Testis (tissue), 3 donors: Measurements from ENCODE around the gene MB21D2. TPM values are rescaled to one million over a fixed set of nuclear protein-coding genes. Genes with fewer than 3 reads are reported as not detected.

ENCODE experiments used
- DNase-seq: peaks from one replicate; pipeline ENCODE4 v3.0.0-alpha.2; 2019
- H3K27ac ChIP-seq, 2 donors: fragments of 200-600 bp; sonication (generic); one replicate each; pipeline ENCODE4 v1.5.1; 2019
- H3K27me3 ChIP-seq: fragments of 200-600 bp; sonication (generic); one replicate; pipeline ENCODE4 v1.5.1; 2019
- H3K36me3 ChIP-seq: fragments of 200-600 bp; sonication (generic); one replicate; pipeline ENCODE4 v1.5.1; 2017; ENCODE audit warnings: low read depth; ENCODE audit errors: missing control alignments
- H3K4me1 ChIP-seq: fragments of 200-600 bp; sonication (generic); one replicate; pipeline ENCODE4 v1.5.1; 2019
- H3K4me3 ChIP-seq, 2 donors: fragments of 200-600 bp; sonication (generic); one replicate each; pipeline ENCODE4 v1.5.1; 2017 to 2019
- H3K9me3 ChIP-seq: fragments of 200-600 bp; sonication (generic); one replicate; pipeline ENCODE4 v1.5.1; 2017
- CTCF ChIP-seq, 3 experiments: fragments of 450-650 bp in 2 of 3; fragments of 200-600 bp in 1 of 3; sonication (generic) in 1 of 3; IDR thresholded peaks; one replicate each; pipeline ENCODE4 v1.5.1; 2016 to 2019; ENCODE audit warnings: antibody characterized with exemption in 3 of 3, mild to moderate bottlenecking in 2 of 3, moderate library complexity in 1 of 3
- POLR2A ChIP-seq: fragments of 450-650 bp; IDR thresholded peaks from one replicate; pipeline ENCODE4 v1.6.1; 2017; ENCODE audit warnings: antibody characterized with exemption, mild to moderate bottlenecking, moderate library complexity
- WGBS, 2 donors: methylation state at CpG; one replicate each; pipeline ENCODE4 v1.1.5; 2018; 5-methylcytosine and 5-hydroxymethylcytosine counted together
- intact Hi-C: fragments of 100-400 bp; cut with DNase I; formaldehyde crosslinking; loops from one replicate; pipeline ENCODE4 v1.15.1; 2023; ENCODE audit warnings: low total_unique reads
- polyA plus RNA-seq: library from polyadenylated mRNA; stranded (reverse); fragments of 350-450 nt; fragmentation: Illumina TruSeq; extraction: RNeasy Lipid Tissue Mini Kit (QIAGEN cat#74804); gene quantifications from one replicate; pipeline ENCODE4 v1.2.3, GENCODE V29; 2014; ENCODE audit warnings: low read depth, low replicate concordance; ENCODE audit not compliant: insufficient read depth
- total RNA-seq, 2 donors: library from RNA; depleted of rRNA; stranded (reverse); fragments of >200 nt; gene quantifications; one replicate each; pipeline ENCODE4 v1.2.3, GENCODE V29; 2016

Gene MB21D2
- total and polyA plus RNA-seq, 3 donors from 2014 or later, result 13.4 to 29.2 (median 23.9) TPM

GRCh38 chr3:192821161-192821560 is 96.5 kb downstream of the MB21D2 start:
- Histone ChIP-seq H3K4me3 (no peak overlapping the region), H3K9me3 (no peaks in the 10 kb centered on the region), H3K4me1 (peaks cover 10% of the 10 kb centered on the region), H3K36me3 (no peaks in the 10 kb centered on the region), H3K27ac (no peak overlapping the region), H3K27me3 (no peaks in the 10 kb centered on the region)
- intact Hi-C loops, result no loop called here
- no peak for DNase-seq
- TF ChIP-seq POLR2A (no peak), CTCF (IDR thresholded peaks at IDR 0.05) (no peak)
- WGBS, 2 donors, result 95 to 98% methylated on average over 2 of the region's 2 CpGs

DNA sequence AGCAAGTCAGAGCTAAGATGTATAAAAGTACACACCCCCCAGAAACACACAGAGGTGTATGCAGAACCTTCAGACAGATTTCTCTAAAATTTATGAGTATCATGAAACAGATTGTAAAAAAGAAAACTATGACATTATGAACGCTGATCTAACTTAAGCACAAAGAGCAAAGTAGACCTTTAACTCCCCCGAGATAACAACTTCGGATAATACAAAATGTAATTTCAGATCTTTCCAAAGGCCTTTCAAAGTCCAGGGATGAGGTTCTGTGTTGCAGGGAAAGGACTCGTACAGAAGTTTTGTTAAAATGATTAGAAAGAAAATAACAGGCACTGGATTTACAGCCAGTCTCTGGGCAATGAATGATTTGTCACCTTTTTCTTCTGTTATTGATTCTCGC is 97.5 kb downstream of the MB21D2 start:
- no peaks in the 10 kb centered on the region for H3K9me3 ChIP-seq
- TF ChIP-seq POLR2A (no peak), CTCF (IDR thresholded peaks at IDR 0.05) (no peak)
- no peaks in the 10 kb centered on the region for H3K27me3 ChIP-seq
- no peak overlapping the region for H3K27ac ChIP-seq
- no peak overlapping the region for H3K4me3 ChIP-seq
- intact Hi-C loops, result no loop called here
- no peak for DNase-seq
- 72 to 86% methylated on average over 5 of the region's 5 CpGs for WGBS, 2 donors
- no peaks in the 10 kb centered on the region for H3K36me3 ChIP-seq
- peaks cover 3% of the 10 kb centered on the region for H3K4me1 ChIP-seq

DNA sequence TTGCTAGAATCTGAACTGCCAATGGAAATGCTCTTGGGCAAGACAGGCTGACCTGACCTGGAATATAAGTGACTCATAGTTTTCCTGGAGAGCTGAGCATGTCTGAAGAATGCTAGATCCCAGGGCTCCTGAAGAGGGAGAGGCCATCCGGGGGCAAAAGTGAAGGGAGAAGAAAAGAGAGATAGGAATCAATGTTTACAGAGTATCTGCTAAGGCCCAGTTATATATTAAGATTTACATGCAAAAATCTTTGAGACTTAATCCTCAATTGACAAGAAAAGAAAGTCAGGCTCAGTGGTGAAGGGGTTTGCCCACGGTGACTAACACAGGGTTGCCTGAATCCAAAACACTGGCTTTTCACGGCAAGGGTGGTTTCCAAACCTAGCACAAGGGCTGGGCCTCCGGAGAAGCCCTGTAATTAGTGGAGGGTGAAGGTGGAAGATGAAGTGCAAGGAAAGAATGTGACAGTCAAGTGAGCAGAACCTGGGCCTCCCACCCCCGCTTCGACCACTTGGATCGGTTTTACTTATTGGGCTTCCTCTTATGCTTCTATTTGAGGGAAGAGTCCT is 98.6 kb downstream of the MB21D2 start:
- Histone ChIP-seq H3K27me3 (no peaks in the 10 kb centered on the region), H3K9me3 (no peaks in the 10 kb centered on the region), H3K36me3 (no peaks in the 10 kb centered on the region), H3K4me3 (no peak overlapping the region), H3K4me1 (no peaks in the 10 kb centered on the region), H3K27ac (no peak overlapping the region)
- WGBS, 2 donors, result 80 to 81% methylated on average over 7 of the region's 7 CpGs
- TF ChIP-seq POLR2A (no peak), CTCF (IDR thresholded peaks at IDR 0.05) (no peak)
- intact Hi-C loops, result loop anchor here (10.0 kb wide), 1 partner anchor 226 kb away; no protein-coding TSS in a partner anchor
- no peak for DNase-seq

GRCh38 chr3:192818126-192818525 is 99.5 kb downstream of the MB21D2 start:
- H3K27ac ChIP-seq, result no peak overlapping the region
- H3K27me3 ChIP-seq, result no peaks in the 10 kb centered on the region
- DNase-seq, result no peak
- no peaks in the 10 kb centered on the region for H3K9me3 ChIP-seq
- no peaks in the 10 kb centered on the region for H3K4me1 ChIP-seq
- 48 to 64% methylated on average over 1 of the region's 1 CpG for WGBS, 2 donors
- no peak overlapping the region for H3K4me3 ChIP-seq
- no peak for TF ChIP-seq CTCF (IDR thresholded peaks at IDR 0.05)
- no peak for TF ChIP-seq POLR2A
- no peaks in the 10 kb centered on the region for H3K36me3 ChIP-seq
- intact Hi-C loops, result loop anchor here (10.0 kb wide), 1 partner anchor 227 kb away; no protein-coding TSS in a partner anchor

DNA sequence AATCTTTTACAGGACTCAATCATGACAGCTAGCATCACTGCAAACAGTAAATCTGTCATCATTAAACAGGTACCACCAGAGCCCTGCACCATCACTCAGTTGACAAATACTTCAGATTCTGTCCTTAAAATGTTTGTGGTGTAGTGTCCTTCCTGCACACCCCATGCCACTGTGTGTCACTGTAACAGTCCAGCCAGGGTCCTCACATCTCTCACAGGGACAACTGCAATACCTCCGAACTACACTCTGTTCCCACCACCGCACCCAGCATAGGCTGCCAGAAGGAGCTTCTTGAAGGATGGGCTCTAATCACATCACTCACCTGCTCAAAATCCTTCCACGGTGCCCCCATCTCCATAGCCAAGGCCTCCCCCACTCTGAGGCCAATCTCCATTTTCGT is 100.2 kb downstream of the MB21D2 start:
- no peak overlapping the region for H3K4me3 ChIP-seq
- H3K27me3 ChIP-seq, result no peaks in the 10 kb centered on the region
- no peak for DNase-seq
- H3K36me3 ChIP-seq, result no peaks in the 10 kb centered on the region
- H3K9me3 ChIP-seq, result no peaks in the 10 kb centered on the region
- no peak overlapping the region for H3K27ac ChIP-seq
- intact Hi-C loops, result loop anchor here (10.0 kb wide), 1 partner anchor 227 kb away; no protein-coding TSS in a partner anchor
- 68 to 80% methylated on average over 4 of the region's 4 CpGs for WGBS, 2 donors
- TF ChIP-seq CTCF (IDR thresholded peaks at IDR 0.05) (no peak), POLR2A (no peak)
- H3K4me1 ChIP-seq, result no peaks in the 10 kb centered on the region
